Activated CD4-positive, alpha-beta T cell treated with anti-CD3 and anti-CD28 coated beads for 36 hours (primary cell): ENCODE measurements around the gene F8. TPM values are rescaled to one million over a fixed set of nuclear protein-coding genes. Genes with fewer than 3 reads are reported as not detected.
A peak's percentile ranks its signal among the peaks of the same experiment; 100 is the strongest.

Source experiments
- ATAC-seq: fragments of 200-7000 bp; cut with Tn5 transposase; one replicate; pipeline ENCODE4 v1.10.0; 2021; ENCODE audit warnings: mild to moderate bottlenecking, moderate library complexity
- CTCF ChIA-PET: fragments of 350-600 bp; sonication (Branson Sonifier 250); formaldehyde crosslinking; loops from one replicate; lab custom pipeline; 2021; ENCODE audit warnings: antibody characterized with exemption; lab: Charles Lee
- POLR2A ChIA-PET: fragments of 350-600 bp; sonication (Branson Sonifier 250); formaldehyde crosslinking; loops from one replicate; lab custom pipeline; 2021; ENCODE audit warnings: antibody characterized with exemption, inconsistent platforms; lab: Charles Lee
- DNase-seq: peaks from one replicate; pipeline ENCODE4 v3.0.0-alpha.2; 2020
- H3K27ac Mint-ChIP-seq: one replicate; pipeline ENCODE4 v1.8.0; 2021; ENCODE audit warnings: mixed read lengths
- H3K27me3 Mint-ChIP-seq: one replicate; pipeline ENCODE4 v1.8.0; 2021; ENCODE audit warnings: mixed read lengths
- H3K36me3 Mint-ChIP-seq: one replicate; pipeline ENCODE4 v1.8.0; 2021; ENCODE audit warnings: low read depth, mixed read lengths
- H3K4me1 Mint-ChIP-seq: one replicate; pipeline ENCODE4 v1.8.0; 2021; ENCODE audit warnings: mixed read lengths
- H3K4me3 Mint-ChIP-seq: one replicate; pipeline ENCODE4 v1.8.0; 2021; ENCODE audit warnings: mild to moderate bottlenecking, moderate library complexity, mixed read lengths
- H3K9me3 Mint-ChIP-seq: one replicate; pipeline ENCODE4 v1.8.0; 2021; ENCODE audit warnings: low read depth, mixed read lengths
- intact Hi-C, 2 experiments: fragments of 100-400 bp; cut with DNase I in 1 of 2; cut with micrococcal nuclease in 1 of 2; formaldehyde crosslinking; loops; one replicate each; pipeline versions ENCODE4 v1.14.2 to v1.15.1; 2022 to 2024; cut with DNase I, micrococcal nuclease
- total RNA-seq, 2 experiments: library from RNA; stranded (reverse); gene quantifications; one replicate each; pipeline ENCODE4 v1.2.3, GENCODE V29; 2021

F8 gene
- total RNA-seq, 2 experiments from 2014 or later, result 5.4 to 6.3 TPM

- ChIA-PET CTCF (interaction anchor here (0.6 to 2.7 kb wide), 18 partner anchors 8 to 159 kb away, joined by 3 to 15 read pairs (median 6); partner anchors contain the start of genes BRCC3, FUNDC2 and VBP1), POLR2A (no interaction called here)
- H3K27me3 Mint-ChIP-seq, result no peaks in the 10 kb centered on the region
- H3K4me1 Mint-ChIP-seq, result peaks cover 33% of the 10 kb centered on the region
- ATAC-seq, result peak; percentile 82
- peak; percentile 63 for DNase-seq
- intact Hi-C loops, result loop anchor here (1.0 to 2.0 kb wide), 6 partner anchors 14 to 138 kb away; partner anchors contain the start of genes BRCC3 (in 1 of the 2), CMC4 (in 1 of the 2), FUNDC2 (in 1 of the 2) and MTCP1 (in 1 of the 2)
- peaks cover 16% of the 10 kb centered on the region for H3K36me3 Mint-ChIP-seq
- H3K9me3 Mint-ChIP-seq, result no peaks in the 10 kb centered on the region
- peak overlapping the region; percentile 25 for H3K27ac Mint-ChIP-seq
- H3K4me3 Mint-ChIP-seq, result peak overlapping the region; percentile 21
Observed at GRCh38 chrX:155056877-155057792, 34.6 kb upstream of the F8 start.

GRCh38 chrX:155056471-155056870 is 33.9 kb upstream of the F8 start:
- no peaks in the 10 kb centered on the region for H3K9me3 Mint-ChIP-seq
- intact Hi-C loops, result loop anchor here in 1 of 2 experiments (2.0 kb wide), 3 partner anchors 14 to 138 kb away; partner anchors contain the start of genes BRCC3, CMC4, FUNDC2 and MTCP1
- H3K4me1 Mint-ChIP-seq, result peaks cover 35% of the 10 kb centered on the region
- ChIA-PET POLR2A (no interaction called here), CTCF (interaction anchor here (0.7 to 2.7 kb wide), 15 partner anchors 8 to 139 kb away, joined by 3 to 15 read pairs (median 8); partner anchors contain the start of gene BRCC3)
- ATAC-seq, result peak; percentile 63
- peaks cover 17% of the 10 kb centered on the region for H3K36me3 Mint-ChIP-seq
- H3K27me3 Mint-ChIP-seq, result no peaks in the 10 kb centered on the region
- H3K4me3 Mint-ChIP-seq, result no peak overlapping the region
- H3K27ac Mint-ChIP-seq, result peak overlapping the region; percentile 55
- no peak for DNase-seq

DNA sequence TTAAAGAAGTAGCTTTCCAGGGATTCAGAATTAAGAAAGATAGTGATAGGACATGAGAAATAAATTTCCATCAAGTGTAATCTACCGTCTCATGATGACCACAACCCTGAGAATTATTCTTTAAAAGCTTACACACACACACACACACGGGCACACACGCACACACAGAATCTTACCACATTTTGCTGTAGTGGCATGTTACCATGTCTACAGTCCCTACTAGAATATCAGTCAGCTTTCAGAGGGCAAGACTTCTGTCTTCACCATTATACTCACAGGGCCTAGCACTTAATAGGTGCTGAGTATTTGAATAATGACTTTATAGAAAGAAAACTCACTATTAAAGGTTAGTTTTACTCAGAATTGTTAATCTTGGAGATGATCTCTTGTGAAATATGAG is 33.0 kb upstream of the F8 start:
- intact Hi-C loops, result no loop called here
- H3K4me1 Mint-ChIP-seq, result peaks cover 43% of the 10 kb centered on the region
- DNase-seq, result peak; percentile 23
- H3K4me3 Mint-ChIP-seq, result no peak overlapping the region
- no peaks in the 10 kb centered on the region for H3K27me3 Mint-ChIP-seq
- peaks cover 18% of the 10 kb centered on the region for H3K36me3 Mint-ChIP-seq
- no peaks in the 10 kb centered on the region for H3K9me3 Mint-ChIP-seq
- ChIA-PET CTCF (interaction anchor here (0.9 to 2.1 kb wide), 4 partner anchors 9 to 138 kb away, joined by 3 to 15 read pairs (median 8); no protein-coding TSS in a partner anchor), POLR2A (interaction anchor here (0.5 kb wide), 1 partner anchor 70 kb away, joined by 6 read pairs; no protein-coding TSS in a partner anchor)
- peak; percentile 44 for ATAC-seq
- peak overlapping the region; percentile 37 for H3K27ac Mint-ChIP-seq

DNA sequence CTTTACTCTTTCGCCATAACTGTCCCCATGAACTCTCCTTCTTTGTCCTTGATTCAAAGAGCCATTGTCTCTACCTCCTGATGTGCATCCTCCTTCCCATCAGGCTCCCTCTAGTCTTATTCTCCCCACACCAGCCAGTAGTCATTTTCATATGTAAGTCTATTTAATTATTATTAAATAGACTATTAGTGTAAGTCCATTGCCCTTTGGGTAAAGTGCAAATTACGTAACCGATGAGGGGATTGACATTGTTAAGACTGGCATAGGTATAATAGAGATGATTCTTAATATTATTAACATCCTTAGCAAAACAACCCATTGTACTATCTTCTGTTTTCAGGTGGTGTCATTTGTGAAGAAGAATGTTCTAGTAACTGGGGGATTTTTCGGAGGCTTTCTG is 31.7 kb upstream of the F8 start:
- Mint-ChIP-seq H3K27ac (no peak overlapping the region), H3K36me3 (peaks cover 19% of the 10 kb centered on the region), H3K4me1 (peaks cover 52% of the 10 kb centered on the region), H3K4me3 (no peak overlapping the region), H3K27me3 (no peaks in the 10 kb centered on the region), H3K9me3 (no peaks in the 10 kb centered on the region)
- ATAC-seq (no peak), DNase-seq (no peak)
- ChIA-PET CTCF (interaction anchor here (1.0 kb wide), 1 partner anchor 72 kb away, joined by 3 read pairs; no protein-coding TSS in a partner anchor), POLR2A (no interaction called here)
- intact Hi-C loops, result no loop called here

- peak overlapping the region; percentile 70 for H3K27ac Mint-ChIP-seq
- H3K9me3 Mint-ChIP-seq, result no peaks in the 10 kb centered on the region
- CTCF ChIA-PET, result no interaction called here
- peaks cover 58% of the 10 kb centered on the region for H3K4me1 Mint-ChIP-seq
- intact Hi-C loops, result no loop called here
- H3K27me3 Mint-ChIP-seq, result no peaks in the 10 kb centered on the region
- no peak for ATAC-seq
- peaks cover 22% of the 10 kb centered on the region for H3K36me3 Mint-ChIP-seq
- POLR2A ChIA-PET, result no interaction called here
- H3K4me3 Mint-ChIP-seq, result no peak overlapping the region
- DNase-seq, result no peak
Observed at GRCh38 chrX:155053656-155054055, 31.1 kb upstream of the F8 start.

DNA sequence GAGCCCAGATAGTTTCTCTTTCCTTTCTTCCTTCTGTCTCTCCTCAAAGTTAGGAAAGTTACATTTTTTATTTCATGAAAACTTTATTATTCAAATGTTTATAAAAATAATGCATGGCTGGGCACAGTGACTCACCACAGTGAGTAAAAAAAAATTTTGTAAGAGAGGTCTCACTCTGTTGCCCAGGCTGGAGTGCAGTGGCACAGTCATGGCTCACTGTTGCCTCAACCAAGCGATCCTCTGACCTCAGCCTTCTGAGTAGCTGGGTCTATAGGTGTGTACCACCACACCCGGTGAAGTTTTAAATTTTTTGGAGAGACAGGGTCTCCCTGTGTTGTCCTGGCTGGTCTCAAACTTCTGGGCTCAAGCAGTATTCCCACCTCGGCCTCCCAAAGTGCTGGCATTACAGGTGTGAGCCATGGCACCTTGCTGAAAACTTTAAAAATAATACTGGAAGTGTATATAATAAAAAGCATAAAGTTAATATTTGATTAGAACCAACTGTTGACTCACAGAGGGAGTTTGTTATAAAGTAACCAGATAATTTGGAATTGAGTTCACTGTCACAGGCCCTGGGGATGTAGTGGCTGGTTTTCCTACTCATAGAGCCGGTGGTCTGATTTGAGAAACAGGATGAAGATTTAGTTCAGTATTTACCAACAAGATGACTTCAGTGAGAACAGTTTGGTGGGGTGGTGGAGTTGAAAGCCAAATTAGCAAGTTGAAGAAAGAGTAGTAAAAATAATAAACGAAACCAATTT is 30.4 kb upstream of the F8 start:
- Mint-ChIP-seq H3K36me3 (peaks cover 22% of the 10 kb centered on the region), H3K4me3 (no peak overlapping the region), H3K27me3 (no peaks in the 10 kb centered on the region), H3K27ac (no peak overlapping the region), H3K9me3 (no peaks in the 10 kb centered on the region), H3K4me1 (peaks cover 62% of the 10 kb centered on the region)
- DNase-seq (no peak), ATAC-seq (no peak)
- intact Hi-C loops, result no loop called here
- ChIA-PET CTCF (no interaction called here), POLR2A (no interaction called here)

DNA sequence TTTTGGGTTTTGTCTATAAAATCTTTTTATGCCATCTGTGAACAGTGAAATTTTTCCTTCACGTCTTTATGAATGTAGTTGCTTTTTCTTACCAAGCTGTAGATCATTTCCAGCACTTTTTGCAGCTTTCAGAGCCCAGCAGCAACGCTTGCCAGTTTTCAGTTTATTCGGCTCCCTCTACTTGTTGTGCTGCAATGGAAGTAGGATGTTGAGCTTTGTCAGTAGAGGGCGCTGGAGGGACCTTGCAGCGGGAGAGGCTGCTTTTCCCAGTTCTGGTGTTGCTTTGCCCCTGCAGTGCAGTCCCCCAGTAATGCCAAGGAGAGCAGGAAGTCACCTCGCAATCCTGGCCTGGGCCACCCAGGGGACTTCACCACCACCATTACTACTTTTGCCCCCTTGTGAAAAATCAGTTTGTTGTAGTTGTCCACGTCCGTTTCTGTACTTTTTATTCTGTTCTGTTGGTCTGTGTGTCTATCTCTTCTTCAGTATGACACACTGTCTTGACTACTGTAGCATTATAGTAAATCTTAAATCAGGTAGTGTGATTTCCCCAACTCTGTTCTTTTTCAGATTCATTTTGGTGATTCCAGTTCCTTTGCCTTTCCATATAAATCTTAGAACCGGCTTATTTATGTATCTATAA is 26.6 kb upstream of the F8 start:
- intact Hi-C loops, result no loop called here
- DNase-seq, result peak; percentile 69
- ATAC-seq, result peak; percentile 60
- H3K4me3 Mint-ChIP-seq, result no peak overlapping the region
- H3K36me3 Mint-ChIP-seq, result peaks cover 23% of the 10 kb centered on the region
- no peaks in the 10 kb centered on the region for H3K9me3 Mint-ChIP-seq
- H3K4me1 Mint-ChIP-seq, result peaks cover 45% of the 10 kb centered on the region
- peak overlapping the region; percentile 61 for H3K27ac Mint-ChIP-seq
- CTCF ChIA-PET, result interaction anchor here (0.7 to 1.8 kb wide), 8 partner anchors 10 to 131 kb away, joined by 3 to 5 read pairs (median 4); partner anchors contain the start of gene FUNDC2
- POLR2A ChIA-PET, result no interaction called here
- no peaks in the 10 kb centered on the region for H3K27me3 Mint-ChIP-seq

GRCh38 chrX:155046811-155047528 is 24.4 kb upstream of the F8 start:
- intact Hi-C loops, result no loop called here
- Mint-ChIP-seq H3K27ac (no peak overlapping the region), H3K27me3 (no peaks in the 10 kb centered on the region), H3K36me3 (peaks cover 15% of the 10 kb centered on the region), H3K4me1 (peaks cover 39% of the 10 kb centered on the region), H3K4me3 (no peak overlapping the region), H3K9me3 (no peaks in the 10 kb centered on the region)
- CTCF ChIA-PET, result interaction anchor here (0.7 to 2.3 kb wide), 5 partner anchors 10 to 170 kb away, joined by 3 to 13 read pairs (median 3); no protein-coding TSS in a partner anchor
- no peak for ATAC-seq
- POLR2A ChIA-PET, result no interaction called here
- DNase-seq, result no peak

DNA sequence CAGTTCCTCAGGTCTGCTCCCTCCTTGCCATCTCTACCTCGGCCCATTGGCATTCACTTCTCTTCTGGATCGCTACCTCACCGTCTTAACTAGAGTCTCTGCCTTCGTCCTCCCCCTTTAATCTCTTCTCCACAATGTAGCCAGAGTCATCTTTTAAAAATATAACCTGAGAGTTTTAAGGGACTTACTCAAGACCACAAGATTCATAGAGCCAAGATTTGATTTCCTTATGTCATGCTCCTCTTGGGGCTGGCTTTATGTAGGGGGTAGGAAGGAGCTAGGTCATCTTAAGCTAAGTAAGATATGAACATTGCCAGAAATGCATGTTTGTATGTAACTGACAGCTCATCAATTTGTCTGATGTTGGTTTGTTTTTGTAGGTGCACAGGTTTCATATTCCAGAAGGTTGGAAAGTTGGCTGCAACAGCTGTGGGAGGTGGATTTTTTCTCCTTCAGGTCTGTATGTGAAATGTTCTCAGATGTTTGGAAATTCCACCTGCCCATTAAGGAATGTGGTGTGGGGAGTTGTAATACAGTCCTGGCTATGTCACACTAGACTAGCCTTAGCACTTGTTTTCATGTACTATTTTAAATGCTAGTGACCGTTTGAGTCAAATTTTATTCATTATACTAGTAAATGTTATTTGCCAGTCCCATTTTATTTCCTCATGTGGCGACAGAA is 23.7 kb upstream of the F8 start:
- peaks cover 35% of the 10 kb centered on the region for H3K4me1 Mint-ChIP-seq
- H3K27ac Mint-ChIP-seq, result no peak overlapping the region
- H3K9me3 Mint-ChIP-seq, result no peaks in the 10 kb centered on the region
- intact Hi-C loops, result no loop called here
- no peaks in the 10 kb centered on the region for H3K27me3 Mint-ChIP-seq
- POLR2A ChIA-PET, result no interaction called here
- CTCF ChIA-PET, result interaction anchor here (0.8 to 2.3 kb wide), 4 partner anchors 11 to 171 kb away, joined by 3 to 13 read pairs (median 4); no protein-coding TSS in a partner anchor
- DNase-seq (no peak), ATAC-seq (no peak)
- H3K4me3 Mint-ChIP-seq, result no peak overlapping the region
- H3K36me3 Mint-ChIP-seq, result peaks cover 10% of the 10 kb centered on the region

DNA sequence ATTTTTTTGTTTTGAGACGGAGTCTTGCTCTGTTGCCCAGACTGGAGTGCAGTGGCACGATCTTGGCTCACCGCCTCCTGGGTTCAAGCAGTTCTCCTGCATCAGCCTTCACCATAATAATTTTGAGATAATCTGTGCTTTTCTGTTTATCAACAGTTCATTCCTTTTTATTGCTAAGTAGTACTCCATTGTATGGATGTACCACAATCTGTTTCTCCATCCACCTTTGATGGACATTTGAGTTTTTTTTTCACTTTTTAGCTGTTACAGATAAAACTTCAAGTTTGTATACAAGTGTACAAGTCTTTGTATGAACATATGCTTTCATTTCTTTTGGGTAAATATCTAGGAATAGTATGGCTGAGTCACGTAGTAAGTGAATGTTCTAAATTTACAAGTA is 13.2 kb upstream of the F8 start:
- ATAC-seq (no peak), DNase-seq (no peak)
- ChIA-PET POLR2A (no interaction called here), CTCF (no interaction called here)
- peaks cover 3% of the 10 kb centered on the region for H3K9me3 Mint-ChIP-seq
- no peaks in the 10 kb centered on the region for H3K27me3 Mint-ChIP-seq
- peaks cover 34% of the 10 kb centered on the region for H3K36me3 Mint-ChIP-seq
- H3K27ac Mint-ChIP-seq, result no peak overlapping the region
- intact Hi-C loops, result no loop called here
- H3K4me1 Mint-ChIP-seq, result peaks cover 22% of the 10 kb centered on the region
- no peak overlapping the region for H3K4me3 Mint-ChIP-seq
